NCI-H524 (cell line): ENCODE data around the gene HS3ST6.
"Not testable (repeated sequence)": the region's sequence is repeated elsewhere in the genome, so short reads cannot be mapped to it uniquely, and the experiment has no call there.

Experiments
- DNase-seq, 2 experiments: peaks; one replicate each; lab custom pipeline; 2025; lab: John Stamatoyannopoulos, UW

Gene HS3ST6

DNA sequence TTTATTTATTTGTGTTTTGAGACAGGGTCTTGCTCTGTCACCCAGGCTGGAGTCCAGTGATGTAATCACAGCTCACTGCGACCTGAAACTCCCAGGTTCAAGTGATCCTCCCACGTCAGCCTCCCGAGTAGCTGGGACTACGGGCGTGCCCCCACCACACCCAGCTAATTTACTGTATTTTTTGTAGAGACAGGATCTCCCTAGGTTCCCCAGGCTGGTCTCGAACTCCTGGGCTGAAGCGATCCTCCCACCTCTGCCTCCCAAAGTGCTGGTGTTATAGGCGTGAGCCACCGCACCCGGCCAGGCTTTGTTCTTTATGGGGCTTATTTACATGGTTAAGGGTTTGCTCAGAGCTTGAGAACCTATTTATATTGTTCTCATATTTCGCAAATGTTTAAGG, 40.4 kb downstream of the HS3ST6 start:
- no peak for DNase-seq

DNA sequence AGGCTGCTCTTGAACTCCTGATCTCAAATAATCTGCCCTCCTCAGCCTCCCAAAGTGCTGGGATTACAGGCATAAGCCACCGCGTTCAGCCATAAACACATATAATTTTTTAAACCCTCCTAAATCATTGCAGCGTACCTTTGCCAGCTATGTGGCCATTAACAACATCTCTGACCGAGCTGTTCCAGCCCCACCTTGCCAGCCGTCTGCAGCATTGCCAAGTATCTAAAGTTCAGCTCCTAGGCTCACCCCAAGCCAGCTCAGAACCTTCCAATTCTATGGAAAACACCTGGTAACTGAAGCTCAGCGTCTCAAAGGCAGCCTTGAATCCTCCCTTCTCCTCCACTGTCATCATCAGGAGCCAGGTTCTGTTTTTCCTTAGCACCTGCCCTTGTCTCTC, 41.1 kb downstream of the HS3ST6 start:
- no peak for DNase-seq

DNA sequence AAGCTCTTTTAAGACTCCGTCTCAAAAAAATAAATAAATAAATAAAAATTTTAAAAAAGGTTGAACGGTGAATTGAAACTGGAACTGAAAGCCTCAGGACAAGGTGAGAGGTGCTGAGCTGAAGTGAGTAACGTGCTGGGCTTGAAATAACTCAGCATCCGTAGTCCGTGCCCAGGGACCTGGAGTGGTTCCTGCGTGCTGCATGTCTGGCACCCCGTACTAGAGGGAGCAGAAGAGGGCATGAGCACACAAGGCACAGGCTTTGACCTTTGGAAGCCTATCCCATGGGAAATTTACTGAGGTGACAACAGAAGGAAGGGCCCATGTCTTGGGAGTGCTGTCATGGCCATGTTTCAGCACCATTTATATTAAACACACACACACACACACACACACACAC, 41.7 kb downstream of the HS3ST6 start:
- no peak for DNase-seq

DNA sequence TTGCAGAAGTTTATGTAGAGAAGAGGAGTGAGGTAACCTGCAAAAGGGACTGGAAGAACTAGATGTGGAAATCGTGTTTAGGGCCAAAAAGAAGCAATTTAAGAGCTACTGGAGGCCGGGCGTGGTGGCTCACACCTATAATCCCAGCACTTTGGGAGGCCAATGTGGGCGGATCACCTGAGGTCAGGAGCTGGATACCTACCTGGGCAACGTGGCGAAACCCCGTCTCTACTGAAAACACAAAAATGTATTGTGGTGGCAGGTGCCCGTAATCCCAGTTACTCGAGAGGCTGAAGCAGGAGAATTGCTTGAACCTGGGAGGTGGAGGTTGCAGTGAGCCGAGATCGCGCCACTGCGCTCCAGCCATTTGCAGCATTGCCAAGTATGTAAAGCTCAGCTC, 42.1 kb downstream of the HS3ST6 start:
- not testable (repeated sequence) for DNase-seq

DNA sequence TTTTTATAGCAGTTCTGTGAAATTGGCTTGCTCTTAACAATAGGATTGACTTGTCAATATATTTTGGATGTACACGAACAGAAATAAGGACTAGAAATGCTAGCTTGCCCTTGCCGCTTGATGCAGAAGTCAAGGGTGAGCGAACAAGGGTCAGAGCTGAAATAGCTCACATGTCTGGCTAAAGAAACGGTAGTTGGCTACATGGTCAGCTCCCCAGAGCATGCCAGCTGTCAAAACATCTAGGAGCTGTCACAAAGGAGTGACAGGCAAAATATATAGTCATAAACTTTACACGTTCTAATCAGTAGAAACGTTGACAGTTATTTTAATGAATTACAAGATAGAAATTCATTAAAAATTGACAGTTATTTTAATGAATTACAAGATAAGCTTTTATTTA, 43.4 kb downstream of the HS3ST6 start:
- no peak for DNase-seq

DNA sequence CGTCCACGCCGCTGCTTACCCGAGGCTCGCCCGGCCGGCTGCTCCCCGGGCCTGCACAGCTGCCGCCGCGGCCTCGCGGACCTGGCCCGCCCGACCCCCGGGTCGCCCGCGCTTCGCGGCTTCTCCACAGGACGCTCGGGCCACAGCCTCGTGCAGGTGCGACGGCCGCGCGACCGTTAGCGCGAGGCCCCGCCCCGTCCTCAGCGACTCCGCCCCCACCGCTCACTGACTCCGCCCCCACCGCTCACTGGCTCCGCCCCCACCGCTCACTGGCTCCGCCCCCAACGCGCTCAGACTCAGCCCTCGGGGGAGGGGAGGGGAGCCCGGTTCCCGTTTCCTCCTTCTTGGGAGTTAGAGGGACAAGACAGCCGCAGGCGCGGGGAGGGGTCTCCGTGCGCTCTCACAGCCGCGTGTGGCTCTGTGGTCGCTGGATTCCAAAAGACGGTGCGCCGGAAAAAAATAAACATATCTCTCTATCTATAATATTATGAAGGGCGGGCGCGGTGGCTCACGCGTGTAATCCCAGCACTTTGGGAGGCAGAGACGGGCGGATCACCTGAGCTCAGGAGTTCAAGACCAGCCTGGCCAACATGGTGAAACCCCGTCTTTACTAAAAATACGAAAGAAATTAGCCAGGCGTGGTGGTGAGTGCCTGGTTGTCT, 46.1 kb downstream of the HS3ST6 start, which contains the start of gene MEIOB:
MEIOB (minus strand) TSS at position 191 of the 662 bp plus-strand sequence. CDS start 3,989 bp downstream, outside the sequence.
- peak in 1 of 2 experiments; percentile 18 for DNase-seq

DNA sequence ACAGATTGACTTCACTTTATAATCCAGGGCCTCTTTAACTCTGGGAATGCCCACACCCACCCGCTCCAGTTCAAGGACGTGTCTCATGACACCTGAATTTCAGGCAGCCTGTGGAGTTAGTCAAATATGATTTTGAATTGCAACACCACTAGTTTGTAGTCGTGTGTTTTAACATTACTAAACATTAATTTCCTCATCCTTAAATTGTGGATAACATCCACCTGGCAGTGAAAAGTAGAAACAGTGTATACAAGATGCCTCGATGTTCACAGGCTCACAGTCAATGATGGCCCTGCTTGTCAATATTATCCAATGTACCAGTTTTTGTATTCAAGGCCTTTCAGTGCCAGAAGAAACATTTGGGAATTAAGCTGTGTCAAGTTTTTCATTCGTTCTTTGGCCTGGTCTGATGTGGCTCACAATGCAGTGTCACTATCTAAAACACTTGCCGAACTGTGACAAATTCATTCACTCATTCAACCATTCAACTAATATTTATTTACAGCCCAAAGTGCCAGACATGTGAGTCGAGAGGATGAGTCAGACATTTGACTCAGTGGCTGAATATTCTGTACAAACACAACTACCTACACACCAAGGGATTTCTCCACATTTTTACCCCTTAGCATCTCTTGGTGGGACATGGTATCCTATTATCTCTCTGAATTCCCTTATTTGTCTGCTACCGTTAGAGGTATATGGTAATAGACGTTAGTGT, 47.7 kb downstream of the HS3ST6 start:
- DNase-seq = no peak

DNA sequence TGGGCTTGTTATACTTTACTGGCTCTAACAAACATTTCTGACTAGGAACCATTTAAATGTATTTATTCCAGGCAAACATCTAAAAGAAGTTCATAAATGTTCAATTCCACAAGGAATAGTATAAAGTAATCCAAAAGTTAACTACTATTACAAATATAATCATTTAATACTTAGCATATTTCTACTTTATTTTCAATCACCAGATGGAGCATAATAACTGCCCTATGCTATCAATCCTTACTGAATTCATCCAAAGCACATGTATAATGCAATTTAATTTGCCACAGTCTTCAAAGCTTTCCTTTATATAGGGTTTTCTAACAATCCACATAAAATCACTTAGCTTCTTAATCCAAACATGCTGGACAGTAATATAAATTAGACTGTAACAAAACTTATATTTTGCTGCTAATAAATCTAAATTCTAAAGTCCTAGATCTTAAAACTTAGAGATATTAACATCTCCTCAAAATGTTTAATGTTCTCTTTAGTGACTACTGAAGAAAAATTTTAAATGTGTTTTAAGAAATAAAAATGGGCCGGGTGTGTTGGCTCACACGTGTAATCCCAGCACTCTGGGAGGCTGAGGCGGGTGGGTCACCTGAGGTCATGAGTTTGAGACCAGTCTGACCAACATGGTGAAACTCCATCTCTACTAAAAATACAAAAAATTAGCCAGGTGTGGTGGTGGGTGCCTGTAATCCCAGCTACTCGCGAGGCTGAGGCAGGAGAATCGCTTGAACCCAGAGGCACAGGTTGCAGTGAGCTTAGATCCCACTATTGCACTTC, 52.1 kb downstream of the HS3ST6 start:
- DNase-seq = no peak

DNA sequence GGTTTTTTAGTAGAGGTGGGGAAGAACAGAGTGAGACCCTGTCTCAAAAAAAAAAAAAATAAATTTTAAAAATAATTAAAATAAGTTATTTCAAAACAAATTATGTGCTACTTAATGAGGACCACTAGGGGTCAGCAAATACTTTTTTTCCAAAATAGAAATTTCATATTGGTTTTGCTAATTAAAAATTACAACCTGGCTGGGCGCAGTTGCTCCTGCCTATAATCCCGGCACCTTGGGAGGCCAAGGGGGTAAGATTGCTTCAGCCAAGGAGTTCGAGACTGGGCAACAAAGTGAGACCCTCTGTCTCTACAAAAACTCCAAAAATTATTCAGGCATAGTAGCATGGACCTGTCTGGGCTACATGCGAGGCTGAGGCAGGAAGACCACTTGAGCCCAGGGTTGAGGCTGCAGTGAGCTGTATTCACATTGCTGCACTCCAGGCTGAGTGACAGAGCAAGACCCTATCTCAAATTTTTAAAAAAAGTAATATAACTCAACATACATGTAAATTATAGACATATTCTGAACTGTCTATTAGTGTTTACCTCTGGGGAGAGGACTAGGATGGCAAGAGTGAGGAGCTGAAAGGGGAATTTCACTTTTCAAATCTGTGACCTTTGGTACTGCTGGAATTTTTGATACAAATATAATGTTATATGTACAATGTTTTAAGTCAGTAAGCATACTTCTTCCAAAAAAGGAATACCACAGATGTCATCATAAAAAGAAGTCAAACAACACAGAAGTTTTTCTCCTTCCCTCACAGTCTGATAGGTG, 54.3 kb downstream of the HS3ST6 start:
- DNase-seq = peak in 1 of 2 experiments; percentile 58

DNA sequence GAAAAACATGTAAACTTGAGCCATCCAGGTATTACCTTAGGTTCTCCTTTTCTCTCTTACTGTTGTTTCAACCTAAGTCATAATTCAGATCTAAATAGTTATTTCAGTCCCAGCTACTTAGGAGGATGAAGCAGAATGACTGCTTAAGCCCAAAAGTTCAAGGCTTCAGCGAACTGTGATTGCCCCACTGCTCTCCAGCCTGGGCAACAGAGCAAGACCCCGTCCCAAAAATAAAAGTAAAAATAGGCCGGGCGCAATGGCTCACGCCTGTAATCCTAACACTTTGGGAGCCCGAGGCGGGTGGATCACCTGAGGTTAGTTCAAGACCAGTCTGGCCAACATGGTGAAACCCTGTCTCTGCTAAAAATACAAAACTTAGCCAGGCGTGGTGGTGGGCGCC, 55.8 kb downstream of the HS3ST6 start:
- DNase-seq = no peak

DNA sequence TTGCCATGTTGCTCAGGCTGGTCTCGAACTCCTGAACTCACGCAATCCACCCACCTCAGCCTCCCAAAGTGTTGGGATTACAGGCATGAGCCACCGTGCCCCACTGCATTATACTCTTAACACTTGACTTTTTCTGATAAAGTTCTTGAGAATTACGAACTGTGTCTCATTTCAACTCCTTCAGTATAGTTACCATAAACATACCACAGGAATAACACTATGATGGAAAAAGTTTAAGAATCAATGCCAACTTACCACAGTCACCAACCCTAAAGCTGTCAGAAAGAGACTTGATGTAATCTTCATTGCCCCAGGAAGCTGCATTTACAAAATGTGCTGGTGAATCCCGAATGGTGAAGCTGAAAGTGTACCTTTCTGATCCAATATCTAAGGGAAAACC, 56.5 kb downstream of the HS3ST6 start:
- DNase-seq = no peak
